ENCODE data around the gene PTGIR. TPM values are rescaled to one million over a fixed set of nuclear protein-coding genes. Genes with fewer than 3 reads are reported as not detected.

The PTGIR gene
- polyA plus RNA-seq, 1 donor (not counting 4 experiments of a cell fraction or from before 2014, with no cell fraction given): not detected

GRCh38 chr19:46610851-46611770 is 13.8 kb downstream of the PTGIR start:
- Histone ChIP-seq H2AFZ (ENCODE audit: control insufficient read depth, low read length) (no peak overlapping the region), H3K36me3 (ENCODE audit: control insufficient read depth in 2 of 2, extremely low read depth in 1 of 2, insufficient read depth in 2 of 2, low read length in 2 of 2) (peaks cover 39 to 44% of the 10 kb centered on the region in 2 experiments), H4K20me1 (ENCODE audit: control insufficient read depth, extremely low read depth, insufficient read depth, low read length) (peaks cover 10% of the 10 kb centered on the region), H3K9me1 (ENCODE audit: control insufficient read depth, extremely low read depth, insufficient read depth, low read length) (no peaks in the 10 kb centered on the region), H3K4me1 (ENCODE audit: control insufficient read depth, extremely low read depth, insufficient read depth, low read length) (peaks cover 8% of the 10 kb centered on the region), H3K79me2 (ENCODE audit: control insufficient read depth, insufficient read depth, low read length) (peaks cover 15% of the 10 kb centered on the region), H3K27me3 (ENCODE audit: control insufficient read depth, extremely low read depth, insufficient read depth, low read length) (no peaks in the 10 kb centered on the region), H3K4me2 (ENCODE audit: control insufficient read depth, extremely low read depth, insufficient read depth, low read depth, low read length) (no peak overlapping the region), H3K9ac (ENCODE audit: control insufficient read depth, extremely low read depth, insufficient read depth, low read length) (no peak overlapping the region), H3K9me3 (ENCODE audit: control insufficient read depth, low read depth, low read length) (no peaks in the 10 kb centered on the region), H3K4me3 (ENCODE audit: control insufficient read depth in 2 of 3, extremely low read depth in 1 of 3, insufficient read depth in 2 of 3, low read depth in 1 of 3, low read length in 3 of 3) (no peak overlapping the region), H3K27ac (ENCODE audit: control insufficient read depth, insufficient read depth, low read length) (no peak overlapping the region)
- dilution Hi-C loops (cut with MboI; ENCODE audit: extremely low pct_ligation_motif_present, low sequenced_read_pairs): no loop called here
- TF ChIP-seq CTCF (optimal IDR thresholded peaks at IDR 0.05 in 1 of 3, IDR thresholded peaks at IDR 0.05 in 1 of 3, conservative IDR thresholded peaks at IDR 0.05 in 1 of 3; ENCODE audit: extremely low read depth in 1 of 3, insufficient read depth in 2 of 3, low read length in 3 of 3): no peak
- no peak for TF ChIP-seq EZH2 (IDR thresholded peaks at IDR 0.05; ENCODE audit: low read length)
- DNase-seq (ENCODE audit: low read depth, low spot score) (no peak), FAIRE-seq (peak; percentile 29)

- TF ChIP-seq EZH2 (IDR thresholded peaks at IDR 0.05; ENCODE audit: low read length) (no peak), CTCF (optimal IDR thresholded peaks at IDR 0.05 in 1 of 3, IDR thresholded peaks at IDR 0.05 in 1 of 3, conservative IDR thresholded peaks at IDR 0.05 in 1 of 3; ENCODE audit: extremely low read depth in 1 of 3, insufficient read depth in 2 of 3, low read length in 3 of 3) (no peak)
- Histone ChIP-seq H3K4me3 (ENCODE audit: control insufficient read depth in 2 of 3, extremely low read depth in 1 of 3, insufficient read depth in 2 of 3, low read depth in 1 of 3, low read length in 3 of 3) (no peak overlapping the region), H3K79me2 (ENCODE audit: control insufficient read depth, insufficient read depth, low read length) (peaks cover 22% of the 10 kb centered on the region), H3K27me3 (ENCODE audit: control insufficient read depth, extremely low read depth, insufficient read depth, low read length) (no peaks in the 10 kb centered on the region), H3K9me1 (ENCODE audit: control insufficient read depth, extremely low read depth, insufficient read depth, low read length) (no peaks in the 10 kb centered on the region), H2AFZ (ENCODE audit: control insufficient read depth, low read length) (no peak overlapping the region), H3K4me2 (ENCODE audit: control insufficient read depth, extremely low read depth, insufficient read depth, low read depth, low read length) (no peak overlapping the region), H3K36me3 (ENCODE audit: control insufficient read depth in 2 of 2, extremely low read depth in 1 of 2, insufficient read depth in 2 of 2, low read length in 2 of 2) (peaks cover 45 to 51% of the 10 kb centered on the region in 2 experiments), H4K20me1 (ENCODE audit: control insufficient read depth, extremely low read depth, insufficient read depth, low read length) (peaks cover 15% of the 10 kb centered on the region), H3K9ac (ENCODE audit: control insufficient read depth, extremely low read depth, insufficient read depth, low read length) (no peak overlapping the region), H3K9me3 (ENCODE audit: control insufficient read depth, low read depth, low read length) (no peaks in the 10 kb centered on the region), H3K4me1 (ENCODE audit: control insufficient read depth, extremely low read depth, insufficient read depth, low read length) (peaks cover 15% of the 10 kb centered on the region), H3K27ac (ENCODE audit: control insufficient read depth, insufficient read depth, low read length) (no peak overlapping the region)
- FAIRE-seq (no peak), DNase-seq (ENCODE audit: low read depth, low spot score) (no peak)
- dilution Hi-C loops (cut with MboI; ENCODE audit: extremely low pct_ligation_motif_present, low sequenced_read_pairs): no loop called here
These were observed 14.5 kb downstream of the PTGIR start for GRCh38 chr19:46610413-46610775.

Measured in keratinocyte (primary cell).